Central memory CD8-positive, alpha-beta T cell (primary cell): ENCODE measurements around the gene OSR1.
"Not testable (repeated sequence)": the region's sequence is repeated elsewhere in the genome, so short reads cannot be mapped to it uniquely, and the experiment has no call there.

Experiments
- ATAC-seq: fragments of 150-1000 bp; cut with Tn5 transposase; replicated peaks from 2 replicates; pipeline ENCODE4 v1.10.0; 2022; ENCODE audit warnings: mild to moderate bottlenecking, moderate FRiP score, moderate number of reproducible peaks; ENCODE audit not compliant: poor library complexity, severe bottlenecking; ENCODE audit errors: extremely low read depth
- DNase-seq, 2 donors: peaks; one replicate each; pipeline ENCODE4 v3.0.0; 2021; ENCODE audit warnings: low spot score in 2 of 2
- H3K27ac Mint-ChIP-seq: one replicate; pipeline ENCODE4 v1.8.0; 2022; ENCODE audit warnings: low read depth, mild to moderate bottlenecking, moderate library complexity, mixed read lengths
- H3K27me3 Mint-ChIP-seq: one replicate; pipeline ENCODE4 v1.8.0; 2022; ENCODE audit warnings: mixed read lengths
- H3K36me3 Mint-ChIP-seq: one replicate; pipeline ENCODE4 v1.8.0; 2022; ENCODE audit warnings: mild to moderate bottlenecking, moderate library complexity, mixed read lengths; ENCODE audit not compliant: insufficient read depth
- H3K4me1 Mint-ChIP-seq: one replicate; pipeline ENCODE4 v1.8.0; 2022; ENCODE audit warnings: mixed read lengths
- H3K4me3 Mint-ChIP-seq: one replicate; pipeline ENCODE4 v1.8.0; 2022; ENCODE audit warnings: mild to moderate bottlenecking, moderate library complexity, mixed read lengths
- H3K9me3 Mint-ChIP-seq: one replicate; pipeline ENCODE4 v1.8.0; 2022; ENCODE audit warnings: mixed read lengths

Gene OSR1

DNA sequence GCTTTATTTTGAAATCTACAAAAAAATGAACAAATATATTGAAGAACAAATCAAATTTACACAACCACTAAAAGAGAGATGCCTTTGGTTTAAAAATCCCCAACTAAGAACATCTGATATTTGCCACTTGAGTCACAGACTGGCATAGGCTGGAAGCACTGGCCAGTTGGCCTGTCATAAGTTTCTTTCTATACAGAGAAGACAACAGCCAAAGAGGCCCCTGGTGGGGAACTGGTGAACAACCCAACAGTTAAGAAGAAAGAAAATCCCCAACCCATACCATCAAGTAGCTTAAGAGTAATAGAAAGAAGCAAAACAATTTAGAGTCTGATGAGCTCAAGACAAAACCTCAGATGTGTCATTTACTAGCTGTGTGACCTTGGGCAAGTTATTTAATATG is 45.5 kb downstream of the OSR1 start:
- ATAC-seq, result no peak
- Mint-ChIP-seq H3K36me3 (peaks cover 2% of the 10 kb centered on the region), H3K27ac (no peak overlapping the region), H3K27me3 (no peaks in the 10 kb centered on the region), H3K4me3 (no peak overlapping the region), H3K9me3 (peaks cover 5% of the 10 kb centered on the region), H3K4me1 (no peaks in the 10 kb centered on the region)
- no peak for DNase-seq

- DNase-seq, ATAC-seq, H3K4me1 Mint-ChIP-seq, H3K4me3 Mint-ChIP-seq, H3K27ac Mint-ChIP-seq, H3K9me3 Mint-ChIP-seq, H3K36me3 Mint-ChIP-seq, H3K27me3 Mint-ChIP-seq: not testable (repeated sequence)
These were observed 52.4 kb downstream of the OSR1 start for GRCh38 chr2:19306065-19306464.

DNA sequence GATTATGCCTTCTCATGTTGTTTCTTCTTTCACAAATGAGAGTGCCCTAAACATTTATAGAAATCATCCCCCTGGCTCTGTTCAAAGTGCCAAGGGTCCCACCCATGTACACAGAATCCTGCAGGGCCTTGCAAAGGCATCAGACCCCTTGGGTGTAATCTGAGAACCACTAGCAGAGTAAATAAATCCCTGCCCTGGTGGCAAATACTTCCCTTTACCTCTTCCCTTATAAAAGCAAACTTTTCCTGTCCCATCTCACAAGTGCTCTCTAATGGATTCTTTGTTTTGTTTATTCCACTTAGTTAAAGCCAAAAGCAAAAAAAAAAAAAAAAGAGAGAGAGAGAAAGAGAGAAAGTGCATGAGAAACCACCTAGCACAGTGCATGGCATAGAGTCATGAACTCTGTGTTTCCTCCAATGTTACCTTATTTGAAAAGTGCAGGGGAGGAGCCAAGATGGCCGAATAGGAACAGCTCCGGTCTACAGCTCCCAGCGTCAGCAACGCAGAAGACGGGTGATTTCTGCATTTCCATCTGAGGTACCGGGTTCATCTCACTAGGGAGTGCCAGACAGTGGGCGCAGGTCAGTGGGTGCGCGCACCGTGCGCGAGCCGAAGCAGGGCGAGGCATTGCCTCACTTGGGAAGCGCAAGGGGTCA is 52.9 kb downstream of the OSR1 start:
- H3K27me3 Mint-ChIP-seq, H3K27ac Mint-ChIP-seq, DNase-seq, H3K4me1 Mint-ChIP-seq, H3K4me3 Mint-ChIP-seq, H3K36me3 Mint-ChIP-seq, H3K9me3 Mint-ChIP-seq, ATAC-seq: not testable (repeated sequence)

GRCh38 chr2:19301706-19302105 is 56.7 kb downstream of the OSR1 start:
- Mint-ChIP-seq H3K4me1 (no peaks in the 10 kb centered on the region), H3K9me3 (no peaks in the 10 kb centered on the region), H3K27me3 (no peaks in the 10 kb centered on the region), H3K36me3 (no peaks in the 10 kb centered on the region), H3K27ac (no peak overlapping the region), H3K4me3 (no peak overlapping the region)
- DNase-seq (no peak), ATAC-seq (no peak)
